ENCODE measurements around the gene EPHB3. TPM values are rescaled to one million over a fixed set of nuclear protein-coding genes. Genes with fewer than 3 reads are reported as not detected.

EPHB3 gene
- total and polyA plus RNA-seq, 2 of the 4 experiments (the other 2 are of a cell fraction) = 0.72 to 2.9 TPM

GRCh38 chr3:184591789-184592188, 30.2 kb downstream of the EPHB3 start:
- DNase-seq = no peak
- H2BK15ac ChIP-seq (ENCODE audit: low read depth, low read length) = no peak overlapping the region

More at GRCh38 chr3:184591789-184592188, 30.2 kb downstream of the EPHB3 start:
- no TSS peak for BruUV-seq (replicated peaks)
- Histone ChIP-seq H2AFZ (replicated peaks; ENCODE audit: low read length, poor library complexity) (no peak overlapping the region), H3K79me1 (ENCODE audit: low read depth in 1 of 2, low read length in 2 of 2) (no peaks in the 10 kb centered on the region), H4K91ac (ENCODE audit: insufficient read depth, low read depth, low read length) (no peak overlapping the region), H3K9ac (ENCODE audit: low read depth, low read length) (no peak overlapping the region), H3K4me2 (ENCODE audit: low read depth, low read length) (no peak overlapping the region), H2BK20ac (ENCODE audit: low read depth, low read length) (no peak overlapping the region), H3K14ac (replicated peaks; ENCODE audit: low read depth, low read length) (no peak overlapping the region), H4K5ac (ENCODE audit: low read depth, low read length) (no peak overlapping the region), H3K9me3 (ENCODE audit: control insufficient read depth, insufficient read depth, low read length) (no peaks in the 10 kb centered on the region), H3K56ac (ENCODE audit: extremely low read depth, insufficient read depth, low read length) (no peak overlapping the region), H3K18ac (ENCODE audit: low read depth, low read length) (no peak overlapping the region), H3K4ac (ENCODE audit: low read depth, low read length) (no peak overlapping the region), H3K23ac (ENCODE audit: low read depth, low read length) (no peak overlapping the region), H3K27ac (ENCODE audit: insufficient read depth, low read length) (no peak overlapping the region), H2AK9ac (replicated peaks; ENCODE audit: low read depth, low read length, poor library complexity) (peak overlapping the region; percentile 30), H3K36me3 (ENCODE audit: control insufficient read depth, insufficient read depth, low read length) (no peaks in the 10 kb centered on the region), H2BK5ac (ENCODE audit: low read depth, low read length, poor library complexity, severe bottlenecking) (no peak overlapping the region), H4K20me1 (ENCODE audit: insufficient read depth, low read length) (no peaks in the 10 kb centered on the region), H2AK5ac (ENCODE audit: low read depth, low read length) (no peak overlapping the region), H3K9me1 (ENCODE audit: insufficient read depth, low read length) (no peaks in the 10 kb centered on the region), H3K27me3 (ENCODE audit: control insufficient read depth, insufficient read depth, low read length) (peaks cover 16% of the 10 kb centered on the region), H2BK120ac (ENCODE audit: low read depth, low read length) (no peak overlapping the region), H4K8ac (ENCODE audit: low read depth in 2 of 2, low read length in 2 of 2) (no peak overlapping the region), H3K4me3 (ENCODE audit: insufficient read depth, low read depth, low read length) (no peak overlapping the region), H3K4me1 (ENCODE audit: control insufficient read depth, insufficient read depth, low read length) (peaks cover 17% of the 10 kb centered on the region; the same call in 1 of the 2 replicates)
- ATAC-seq (ENCODE audit: low read depth) = no peak
- no peak for TF ChIP-seq MAFK (IDR thresholded peaks at IDR 0.05; ENCODE audit: low read depth, low read length)
- no peak for TF ChIP-seq MAZ (IDR thresholded peaks at IDR 0.05; ENCODE audit: borderline replicate concordance, low read depth, low read length)
- no peak for TF ChIP-seq POLR2A (IDR thresholded peaks at IDR 0.05; ENCODE audit: low read depth, low read length)
- no peak for TF ChIP-seq USF2 (IDR thresholded peaks at IDR 0.05; ENCODE audit: low read depth, low read length)
- TF ChIP-seq FOS (IDR thresholded peaks at IDR 0.05; ENCODE audit: low read depth, low read length) = no peak
- no peak for TF ChIP-seq NFE2L2 (IDR thresholded peaks at IDR 0.05; ENCODE audit: low read depth, low read length)
- TF ChIP-seq SMC3 (IDR thresholded peaks at IDR 0.05; ENCODE audit: low read depth, low read length) = no peak
- no peak for TF ChIP-seq MXI1 (IDR thresholded peaks at IDR 0.05; ENCODE audit: borderline replicate concordance, low read depth, low read length)
- no peak for TF ChIP-seq RAD21 (IDR thresholded peaks at IDR 0.05; ENCODE audit: low read length)
- no peak for TF ChIP-seq CHD1 (IDR thresholded peaks at IDR 0.05; ENCODE audit: low read depth, low read length)
- no peak for TF ChIP-seq RCOR1 (IDR thresholded peaks at IDR 0.05; ENCODE audit: insufficient replicate concordance, low read length)
- no peak for TF ChIP-seq CEBPB (IDR thresholded peaks at IDR 0.05; ENCODE audit: low read depth, low read length)
- CTCF ChIA-PET = no interaction called here
- POLR2A ChIA-PET (ENCODE audit: unreplicated experiment) = no interaction called here
- dilution Hi-C loops (cut with HindIII; ENCODE audit: low sequenced_read_pairs, unreplicated experiment) = no loop called here
- intact Hi-C loops (cut with micrococcal nuclease) = no loop called here
- WGBS, 2 experiments (ENCODE audit: extremely low coverage in 2 of 2, insufficient read length in 1 of 2) = 92% methylated on average over 5 of the region's 6 CpGs; no CpG with 5 or more reads in 1 of the 2 experiments
- in situ Hi-C loops (cut with MboI; ENCODE audit: low sequenced_read_pairs) = no loop called here
